ENCODE measurements around the gene NFIA.

DNA sequence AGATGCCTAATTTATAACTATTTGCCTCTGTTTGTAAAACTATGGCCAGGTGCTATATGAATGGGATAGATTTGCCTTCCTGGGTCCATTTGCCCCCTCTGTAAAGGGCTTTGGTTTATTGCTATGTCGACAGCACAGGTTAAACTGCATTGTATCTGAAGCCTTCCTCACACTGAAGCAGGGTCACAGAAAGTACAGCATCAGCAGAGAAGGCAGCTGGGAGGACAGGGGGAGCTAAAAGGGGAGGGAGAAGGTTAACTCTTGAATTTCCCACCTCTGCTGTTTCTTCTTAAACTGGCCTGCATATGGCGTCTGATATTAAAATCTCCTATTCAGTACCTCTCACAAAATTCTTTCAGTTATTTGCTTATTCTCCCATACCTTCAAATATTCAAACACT lies 345.1 kb downstream of the NFIA start:
- TF ChIP-seq, protein P1, sequence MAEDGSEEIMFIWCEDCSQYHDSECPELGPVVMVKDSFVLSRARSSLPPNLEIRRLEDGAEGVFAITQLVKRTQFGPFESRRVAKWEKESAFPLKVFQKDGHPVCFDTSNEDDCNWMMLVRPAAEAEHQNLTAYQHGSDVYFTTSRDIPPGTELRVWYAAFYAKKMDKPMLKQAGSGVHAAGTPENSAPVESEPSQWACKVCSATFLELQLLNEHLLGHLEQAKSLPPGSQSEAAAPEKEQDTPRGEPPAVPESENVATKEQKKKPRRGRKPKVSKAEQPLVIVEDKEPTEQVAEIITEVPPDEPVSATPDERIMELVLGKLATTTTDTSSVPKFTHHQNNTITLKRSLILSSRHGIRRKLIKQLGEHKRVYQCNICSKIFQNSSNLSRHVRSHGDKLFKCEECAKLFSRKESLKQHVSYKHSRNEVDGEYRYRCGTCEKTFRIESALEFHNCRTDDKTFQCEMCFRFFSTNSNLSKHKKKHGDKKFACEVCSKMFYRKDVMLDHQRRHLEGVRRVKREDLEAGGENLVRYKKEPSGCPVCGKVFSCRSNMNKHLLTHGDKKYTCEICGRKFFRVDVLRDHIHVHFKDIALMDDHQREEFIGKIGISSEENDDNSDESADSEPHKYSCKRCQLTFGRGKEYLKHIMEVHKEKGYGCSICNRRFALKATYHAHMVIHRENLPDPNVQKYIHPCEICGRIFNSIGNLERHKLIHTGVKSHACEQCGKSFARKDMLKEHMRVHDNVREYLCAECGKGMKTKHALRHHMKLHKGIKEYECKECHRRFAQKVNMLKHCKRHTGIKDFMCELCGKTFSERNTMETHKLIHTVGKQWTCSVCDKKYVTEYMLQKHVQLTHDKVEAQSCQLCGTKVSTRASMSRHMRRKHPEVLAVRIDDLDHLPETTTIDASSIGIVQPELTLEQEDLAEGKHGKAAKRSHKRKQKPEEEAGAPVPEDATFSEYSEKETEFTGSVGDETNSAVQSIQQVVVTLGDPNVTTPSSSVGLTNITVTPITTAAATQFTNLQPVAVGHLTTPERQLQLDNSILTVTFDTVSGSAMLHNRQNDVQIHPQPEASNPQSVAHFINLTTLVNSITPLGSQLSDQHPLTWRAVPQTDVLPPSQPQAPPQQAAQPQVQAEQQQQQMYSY (CRISPR knock-in tag; IDR thresholded peaks at IDR 0.05): no peak
- TF ChIP-seq, protein P2, sequence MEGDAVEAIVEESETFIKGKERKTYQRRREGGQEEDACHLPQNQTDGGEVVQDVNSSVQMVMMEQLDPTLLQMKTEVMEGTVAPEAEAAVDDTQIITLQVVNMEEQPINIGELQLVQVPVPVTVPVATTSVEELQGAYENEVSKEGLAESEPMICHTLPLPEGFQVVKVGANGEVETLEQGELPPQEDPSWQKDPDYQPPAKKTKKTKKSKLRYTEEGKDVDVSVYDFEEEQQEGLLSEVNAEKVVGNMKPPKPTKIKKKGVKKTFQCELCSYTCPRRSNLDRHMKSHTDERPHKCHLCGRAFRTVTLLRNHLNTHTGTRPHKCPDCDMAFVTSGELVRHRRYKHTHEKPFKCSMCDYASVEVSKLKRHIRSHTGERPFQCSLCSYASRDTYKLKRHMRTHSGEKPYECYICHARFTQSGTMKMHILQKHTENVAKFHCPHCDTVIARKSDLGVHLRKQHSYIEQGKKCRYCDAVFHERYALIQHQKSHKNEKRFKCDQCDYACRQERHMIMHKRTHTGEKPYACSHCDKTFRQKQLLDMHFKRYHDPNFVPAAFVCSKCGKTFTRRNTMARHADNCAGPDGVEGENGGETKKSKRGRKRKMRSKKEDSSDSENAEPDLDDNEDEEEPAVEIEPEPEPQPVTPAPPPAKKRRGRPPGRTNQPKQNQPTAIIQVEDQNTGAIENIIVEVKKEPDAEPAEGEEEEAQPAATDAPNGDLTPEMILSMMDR (IDR thresholded peaks at IDR 0.05 in 2 of 3, conservative IDR thresholded peaks at IDR 0.05 in 1 of 3; ENCODE audit: control insufficient read depth in 2 of 3, extremely low read depth in 1 of 3, insufficient read depth in 1 of 3, low read depth in 3 of 3, low read length in 3 of 3): no peak
- TF ChIP-seq HCFC1 (IDR thresholded peaks at IDR 0.05; ENCODE audit: low read length) (no peak), RELA (IDR thresholded peaks at IDR 0.05; ENCODE audit: borderline replicate concordance, partially characterized antibody) (no peak), CHD2 (IDR thresholded peaks at IDR 0.05; ENCODE audit: borderline replicate concordance, low read depth, low read length) (no peak), POLR2A (IDR thresholded peaks at IDR 0.05; ENCODE audit: low read depth, low read length) (no peak), EP300 (IDR thresholded peaks at IDR 0.05; ENCODE audit: borderline replicate concordance in 1 of 2, control insufficient read depth in 1 of 2, low read depth in 2 of 2, low read length in 2 of 2) (no peak), RBBP5 (conservative IDR thresholded peaks at IDR 0.05) (no peak), JUNB (IDR thresholded peaks at IDR 0.05) (no peak), EZH2 (IDR thresholded peaks at IDR 0.05; ENCODE audit: borderline replicate concordance, control insufficient read depth, low read depth, low read length) (no peak), ATF7 (IDR thresholded peaks at IDR 0.05; ENCODE audit: low read depth) (no peak)
- TF ChIP-seq, protein P3, sequence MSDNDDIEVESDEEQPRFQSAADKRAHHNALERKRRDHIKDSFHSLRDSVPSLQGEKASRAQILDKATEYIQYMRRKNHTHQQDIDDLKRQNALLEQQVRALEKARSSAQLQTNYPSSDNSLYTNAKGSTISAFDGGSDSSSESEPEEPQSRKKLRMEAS (IDR thresholded peaks at IDR 0.05; ENCODE audit: low read depth, low read length): no peak
- TF ChIP-seq, protein P4, sequence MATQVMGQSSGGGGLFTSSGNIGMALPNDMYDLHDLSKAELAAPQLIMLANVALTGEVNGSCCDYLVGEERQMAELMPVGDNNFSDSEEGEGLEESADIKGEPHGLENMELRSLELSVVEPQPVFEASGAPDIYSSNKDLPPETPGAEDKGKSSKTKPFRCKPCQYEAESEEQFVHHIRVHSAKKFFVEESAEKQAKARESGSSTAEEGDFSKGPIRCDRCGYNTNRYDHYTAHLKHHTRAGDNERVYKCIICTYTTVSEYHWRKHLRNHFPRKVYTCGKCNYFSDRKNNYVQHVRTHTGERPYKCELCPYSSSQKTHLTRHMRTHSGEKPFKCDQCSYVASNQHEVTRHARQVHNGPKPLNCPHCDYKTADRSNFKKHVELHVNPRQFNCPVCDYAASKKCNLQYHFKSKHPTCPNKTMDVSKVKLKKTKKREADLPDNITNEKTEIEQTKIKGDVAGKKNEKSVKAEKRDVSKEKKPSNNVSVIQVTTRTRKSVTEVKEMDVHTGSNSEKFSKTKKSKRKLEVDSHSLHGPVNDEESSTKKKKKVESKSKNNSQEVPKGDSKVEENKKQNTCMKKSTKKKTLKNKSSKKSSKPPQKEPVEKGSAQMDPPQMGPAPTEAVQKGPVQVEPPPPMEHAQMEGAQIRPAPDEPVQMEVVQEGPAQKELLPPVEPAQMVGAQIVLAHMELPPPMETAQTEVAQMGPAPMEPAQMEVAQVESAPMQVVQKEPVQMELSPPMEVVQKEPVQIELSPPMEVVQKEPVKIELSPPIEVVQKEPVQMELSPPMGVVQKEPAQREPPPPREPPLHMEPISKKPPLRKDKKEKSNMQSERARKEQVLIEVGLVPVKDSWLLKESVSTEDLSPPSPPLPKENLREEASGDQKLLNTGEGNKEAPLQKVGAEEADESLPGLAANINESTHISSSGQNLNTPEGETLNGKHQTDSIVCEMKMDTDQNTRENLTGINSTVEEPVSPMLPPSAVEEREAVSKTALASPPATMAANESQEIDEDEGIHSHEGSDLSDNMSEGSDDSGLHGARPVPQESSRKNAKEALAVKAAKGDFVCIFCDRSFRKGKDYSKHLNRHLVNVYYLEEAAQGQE (IDR thresholded peaks at IDR 0.05; ENCODE audit: low read depth, low read length): no peak

Data from GM12878 (cell line).